Trophoblast cell (in vitro differentiated cells and primary cell): ENCODE measurements around the gene TRIM65.
A peak's percentile ranks its signal among the peaks of the same experiment; 100 is the strongest.

ENCODE experiments used
- DNase-seq, 2 donors: peaks; one replicate each; pipeline ENCODE4 v3.0.0-alpha.2; 2016
- H2AFZ ChIP-seq: 2 replicates; pipeline ENCODE4 v1.6.1; 2013; ENCODE audit warnings: low read length, moderate library complexity, mild to moderate bottlenecking; ENCODE audit not compliant: insufficient read depth, poor library complexity
- H2AK5ac ChIP-seq: 2 replicates; pipeline ENCODE4 v1.6.1; 2013; ENCODE audit warnings: mild to moderate bottlenecking, low read length
- H2BK120ac ChIP-seq: 2 replicates; pipeline ENCODE4 v1.6.1; 2013; ENCODE audit warnings: low read length, mild to moderate bottlenecking, moderate library complexity; ENCODE audit not compliant: insufficient read depth, poor library complexity
- H2BK12ac ChIP-seq: 2 replicates; pipeline ENCODE4 v1.6.1; 2013; ENCODE audit warnings: mild to moderate bottlenecking, low read length, moderate library complexity
- H2BK5ac ChIP-seq: 2 replicates; pipeline ENCODE4 v1.6.1; 2013; ENCODE audit warnings: low read length, low read depth, moderate library complexity, mild to moderate bottlenecking; ENCODE audit not compliant: poor library complexity
- H3K14ac ChIP-seq: 2 replicates; pipeline ENCODE4 v1.6.1; 2013; ENCODE audit warnings: mild to moderate bottlenecking, low read length
- H3K18ac ChIP-seq: 2 replicates; pipeline ENCODE4 v1.6.1; 2013; ENCODE audit warnings: mild to moderate bottlenecking, low read length
- H3K23ac ChIP-seq: 2 replicates; pipeline ENCODE4 v1.6.1; 2013; ENCODE audit warnings: low read length
- H3K27ac ChIP-seq: 2 replicates; pipeline ENCODE4 v1.5.1; 2013; ENCODE audit warnings: low read depth, mild to moderate bottlenecking, inconsistent platforms, low read length, moderate library complexity
- H3K27me3 ChIP-seq: 2 replicates; pipeline ENCODE4 v1.6.1; 2013; ENCODE audit warnings: inconsistent platforms, mild to moderate bottlenecking, low read length, moderate library complexity; ENCODE audit not compliant: insufficient read depth
- H3K36me3 ChIP-seq, 2 experiments: 1 replicate in 1 of 2; 2 replicates in 1 of 2; pipeline ENCODE4 v1.6.1; 2013; ENCODE audit warnings: low read length in 2 of 2, mild to moderate bottlenecking in 2 of 2, moderate library complexity in 1 of 2; ENCODE audit not compliant: insufficient read depth in 2 of 2, control insufficient read depth in 1 of 2
- H3K4ac ChIP-seq: 2 replicates; pipeline ENCODE4 v1.6.1; 2013; ENCODE audit warnings: low read depth, mild to moderate bottlenecking, low read length, moderate library complexity
- H3K4me1 ChIP-seq, 2 experiments: 1 replicate in 1 of 2; 2 replicates in 1 of 2; pipeline ENCODE4 v1.6.1; 2013; ENCODE audit warnings: low read length in 2 of 2, mild to moderate bottlenecking in 2 of 2, moderate library complexity in 1 of 2; ENCODE audit not compliant: insufficient read depth in 2 of 2, control insufficient read depth in 1 of 2
- H3K4me2 ChIP-seq: 2 replicates; pipeline ENCODE4 v1.6.1; 2013; ENCODE audit warnings: inconsistent platforms, mild to moderate bottlenecking, low read length, moderate library complexity
- H3K4me3 ChIP-seq: 2 replicates; pipeline ENCODE4 v1.5.1; 2013; ENCODE audit warnings: mild to moderate bottlenecking, low read depth, low read length, inconsistent platforms
- H3K79me1 ChIP-seq: one replicate; pipeline ENCODE4 v1.6.1; 2013; ENCODE audit warnings: low read length
- H3K79me2 ChIP-seq: 2 replicates; pipeline ENCODE4 v1.6.1; 2013; ENCODE audit warnings: low read length, mild to moderate bottlenecking; ENCODE audit not compliant: control insufficient read depth, insufficient read depth, poor library complexity
- H3K9ac ChIP-seq: 2 replicates; pipeline ENCODE4 v1.6.1; 2013; ENCODE audit warnings: mild to moderate bottlenecking, low read length
- H3K9me3 ChIP-seq: 2 replicates; pipeline ENCODE4 v1.6.1; 2013; ENCODE audit warnings: low read depth, mild to moderate bottlenecking, control low read depth, inconsistent platforms, low read length; ENCODE audit not compliant: insufficient read depth
- H4K12ac ChIP-seq: 2 replicates; pipeline ENCODE4 v1.6.1; 2013; ENCODE audit warnings: low read depth, mild to moderate bottlenecking, low read length, moderate library complexity
- H4K8ac ChIP-seq: 2 replicates; pipeline ENCODE4 v1.6.1; 2013; ENCODE audit warnings: low read depth, mild to moderate bottlenecking, low read length, moderate library complexity
- H4K91ac ChIP-seq: one replicate; pipeline ENCODE4 v1.6.1; 2013; ENCODE audit warnings: low read depth, mild to moderate bottlenecking, low read length, moderate library complexity
- WGBS: extraction: QIAGEN DNeasy Blood & Tissue Kit; methylation state at CpG from one replicate; pipeline ENCODE4 v1.1.7; 2013; ENCODE audit warnings: missing lambda C conversion rate; ENCODE audit not compliant: insufficient read length, insufficient coverage; ENCODE audit errors: extremely low coverage; 5-methylcytosine and 5-hydroxymethylcytosine counted together

TRIM65 gene

DNA sequence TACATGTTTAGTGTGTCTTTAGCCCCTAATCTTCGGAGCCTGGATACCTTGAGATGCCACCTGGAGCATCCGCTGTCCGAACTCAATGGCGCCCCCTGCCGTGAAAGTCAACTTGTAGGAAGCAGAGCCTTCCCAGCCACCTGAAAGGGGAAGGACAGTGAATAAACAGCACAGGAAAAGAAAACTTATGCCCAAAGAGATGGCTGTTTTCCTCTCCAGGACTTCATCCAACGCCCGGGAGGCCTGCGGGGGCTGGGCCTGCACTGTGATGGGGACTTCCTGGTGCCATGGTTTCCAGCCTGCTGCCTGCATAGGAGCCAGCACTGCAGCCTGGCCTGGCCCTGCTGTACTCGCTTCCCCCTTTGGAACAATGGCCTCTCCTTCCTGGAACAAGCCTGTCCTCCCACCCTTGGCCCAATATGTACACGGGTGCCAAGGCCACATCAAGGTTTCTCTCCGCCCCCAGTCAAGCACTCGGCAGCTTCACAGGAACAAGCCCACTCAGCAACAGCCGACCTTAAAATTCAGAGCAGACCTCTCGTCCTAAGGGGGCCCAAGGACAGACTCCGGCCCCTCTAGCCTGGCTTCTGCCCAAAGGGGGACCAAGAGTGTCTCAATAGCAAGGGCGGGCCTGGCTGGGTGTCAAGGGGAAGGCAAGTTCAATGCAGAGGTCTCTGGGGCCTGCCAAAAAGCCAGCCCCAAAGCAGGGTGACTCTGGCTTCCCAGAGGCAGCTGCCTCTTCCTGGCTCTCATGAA lies 48.0 kb downstream of the TRIM65 start:
- H2AFZ ChIP-seq: no peak overlapping the region
- H3K4me3 ChIP-seq: no peak overlapping the region
- H3K23ac ChIP-seq: no peak overlapping the region
- H3K27me3 ChIP-seq: no peaks in the 10 kb centered on the region
- H3K36me3 ChIP-seq: peaks cover 52 to 54% of the 10 kb centered on the region in 2 experiments
- H3K27ac ChIP-seq: no peak overlapping the region
- peaks cover 14% of the 10 kb centered on the region for H3K79me1 ChIP-seq
- no peak overlapping the region for H2BK12ac ChIP-seq
- no peak overlapping the region for H3K9ac ChIP-seq
- H3K9me3 ChIP-seq: peaks cover 2% of the 10 kb centered on the region
- H2BK120ac ChIP-seq: no peak overlapping the region
- DNase-seq: peak; percentile 64 to 80
- H4K91ac ChIP-seq: no peak overlapping the region
- no peak overlapping the region for H3K14ac ChIP-seq
- H2AK5ac ChIP-seq: no peak overlapping the region
- no peaks in the 10 kb centered on the region for H3K79me2 ChIP-seq
- peaks cover 17 to 27% of the 10 kb centered on the region in 2 experiments for H3K4me1 ChIP-seq
- H2BK5ac ChIP-seq: no peak overlapping the region
- no peak overlapping the region for H3K18ac ChIP-seq
- no peak overlapping the region for H3K4me2 ChIP-seq
- WGBS: no CpG with 5 or more reads among the region's 16 CpGs
- H3K4ac ChIP-seq: no peak overlapping the region
- H4K12ac ChIP-seq: no peak overlapping the region
- H4K8ac ChIP-seq: no peak overlapping the region

DNA sequence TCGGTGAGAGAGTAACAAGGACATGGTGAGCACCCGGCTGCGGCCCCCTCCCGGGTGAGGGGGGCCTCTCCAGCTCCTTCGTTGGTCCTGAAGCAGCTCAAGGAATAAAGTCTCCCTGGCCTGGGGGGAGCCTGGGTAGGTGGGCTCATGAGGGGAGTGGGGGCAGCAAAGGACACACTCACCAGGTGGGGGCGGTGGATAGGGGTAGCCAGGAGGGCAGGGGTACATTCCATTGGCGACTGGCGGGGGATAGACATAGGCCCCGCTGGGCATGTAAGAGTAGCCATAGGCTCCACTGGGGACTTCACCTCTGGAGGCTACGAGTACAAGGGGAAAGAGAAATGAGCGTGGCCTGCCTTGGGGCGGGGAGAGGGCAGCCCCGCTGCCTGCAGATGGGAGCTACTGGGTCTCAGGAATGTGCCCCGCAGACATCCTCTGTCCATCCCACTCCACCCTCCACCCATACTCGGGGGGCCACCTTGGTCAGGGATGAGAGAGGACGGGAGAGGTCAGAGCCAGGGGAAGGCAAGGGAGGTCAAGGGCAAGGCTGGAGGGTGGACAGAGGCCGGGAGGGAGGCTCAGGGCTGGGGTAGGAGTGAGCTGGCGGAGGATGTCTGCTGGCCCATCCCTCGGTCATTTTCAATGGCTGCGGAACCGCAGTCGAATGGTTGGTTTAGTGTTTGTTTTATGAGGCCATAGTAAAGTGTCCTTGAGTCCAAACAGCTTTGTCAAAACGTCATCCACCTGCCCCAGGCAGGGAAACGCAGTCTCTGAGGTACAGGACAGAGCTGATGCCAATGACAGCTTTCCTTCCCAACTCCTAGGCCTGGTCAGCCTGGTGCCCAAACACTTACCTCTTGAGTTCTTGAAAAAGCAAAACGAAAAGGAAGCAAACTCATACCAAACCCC lies 48.9 kb downstream of the TRIM65 start:
- no peak overlapping the region for H2BK5ac ChIP-seq
- no peak overlapping the region for H3K4me3 ChIP-seq
- H3K4ac ChIP-seq: no peak overlapping the region
- no peak overlapping the region for H2BK120ac ChIP-seq
- H2BK12ac ChIP-seq: no peak overlapping the region
- H3K4me2 ChIP-seq: no peak overlapping the region
- peaks cover 14% of the 10 kb centered on the region for H3K79me1 ChIP-seq
- no peak overlapping the region for H4K91ac ChIP-seq
- DNase-seq: no peak
- H4K12ac ChIP-seq: no peak overlapping the region
- WGBS: no CpG with 5 or more reads among the region's 25 CpGs
- peaks cover 52 to 54% of the 10 kb centered on the region in 2 experiments for H3K36me3 ChIP-seq
- no peak overlapping the region for H3K14ac ChIP-seq
- peaks cover 17 to 24% of the 10 kb centered on the region in 2 experiments for H3K4me1 ChIP-seq
- no peak overlapping the region for H3K27ac ChIP-seq
- H3K9ac ChIP-seq: no peak overlapping the region
- peaks cover 2% of the 10 kb centered on the region for H3K9me3 ChIP-seq
- no peak overlapping the region for H2AFZ ChIP-seq
- no peak overlapping the region for H2AK5ac ChIP-seq
- H3K18ac ChIP-seq: no peak overlapping the region
- H3K79me2 ChIP-seq: no peaks in the 10 kb centered on the region
- H3K23ac ChIP-seq: no peak overlapping the region
- no peak overlapping the region for H4K8ac ChIP-seq
- no peaks in the 10 kb centered on the region for H3K27me3 ChIP-seq

DNA sequence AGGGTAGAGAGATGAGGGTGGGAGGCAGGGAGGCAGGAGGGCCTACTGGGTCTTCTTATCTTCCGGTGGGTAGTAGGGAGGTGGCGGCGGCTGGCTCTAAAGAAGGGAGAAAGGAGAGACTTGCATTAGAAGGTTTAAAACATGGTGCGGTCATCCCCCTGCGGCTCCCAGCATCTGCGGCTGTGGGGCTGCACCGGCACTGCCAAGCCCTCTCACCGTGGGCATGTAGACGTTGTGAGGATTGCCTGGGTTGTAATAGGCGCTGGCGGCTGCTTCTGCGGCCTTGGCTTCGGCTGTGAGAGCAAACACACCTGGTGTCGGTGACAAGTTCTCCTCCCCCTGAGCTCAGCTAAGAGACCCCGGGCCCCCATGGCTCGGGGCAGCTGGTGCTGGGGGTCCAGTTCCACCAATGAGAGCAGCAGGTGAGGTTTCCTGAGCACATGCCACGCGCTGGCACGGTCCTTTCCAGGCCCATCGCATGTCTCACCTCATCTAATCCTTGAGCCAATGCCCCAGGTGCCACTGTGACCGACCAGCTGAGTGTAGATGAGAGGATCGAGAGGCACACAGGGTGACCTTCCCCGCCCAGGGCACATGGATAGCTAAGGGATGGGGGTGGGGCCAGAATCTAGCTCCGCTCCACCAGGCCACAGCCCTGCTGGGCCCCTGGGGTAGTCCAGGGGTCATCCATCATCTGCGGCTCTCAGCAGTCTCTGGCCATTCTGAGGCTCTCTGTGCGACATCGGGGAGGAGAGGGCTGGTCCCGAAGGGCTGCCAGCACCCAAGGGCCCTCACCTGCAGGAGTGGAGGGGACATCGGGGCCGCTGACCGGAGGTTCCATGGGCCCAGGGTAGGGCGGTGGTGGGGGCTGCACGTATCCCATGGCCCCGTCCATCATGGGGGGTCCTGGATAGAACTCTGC lies 49.8 kb downstream of the TRIM65 start:
- Histone ChIP-seq H3K36me3 (peaks cover 52 to 54% of the 10 kb centered on the region in 2 experiments), H4K12ac (no peak overlapping the region), H3K9me3 (peaks cover 2% of the 10 kb centered on the region), H3K18ac (no peak overlapping the region), H3K23ac (no peak overlapping the region), H3K4me3 (no peak overlapping the region), H3K9ac (no peak overlapping the region), H2AFZ (no peak overlapping the region), H4K8ac (no peak overlapping the region), H3K79me1 (peaks cover 14% of the 10 kb centered on the region), H3K4ac (no peak overlapping the region), H3K14ac (no peak overlapping the region), H2AK5ac (no peak overlapping the region), H4K91ac (no peak overlapping the region), H3K27me3 (no peaks in the 10 kb centered on the region), H2BK5ac (no peak overlapping the region), H3K79me2 (no peaks in the 10 kb centered on the region), H2BK120ac (no peak overlapping the region), H3K4me2 (no peak overlapping the region), H2BK12ac (no peak overlapping the region), H3K4me1 (peaks cover 17 to 24% of the 10 kb centered on the region in 2 experiments), H3K27ac (peak overlapping the region; percentile 1)
- DNase-seq: no peak
- no CpG with 5 or more reads among the region's 34 CpGs for WGBS
